ENCODE data around the gene CRYZL1. TPM values are rescaled to one million over a fixed set of nuclear protein-coding genes. Genes with fewer than 3 reads are reported as not detected.
"Not testable (repeated sequence)": the region's sequence is repeated elsewhere in the genome, so short reads cannot be mapped to it uniquely, and the experiment has no call there.

Gene CRYZL1
- total and polyA plus RNA-seq, 4 experiments from 2014 or later, result 34.4 to 64.2 (median 51.3) TPM

GRCh38 chr21:33684068-33684467, 42.5 kb upstream of the CRYZL1 start:
- H3K36me3 Mint-ChIP-seq, result no peaks in the 10 kb centered on the region

GRCh38 chr21:33682992-33683627, 41.6 kb upstream of the CRYZL1 start:
- POLR2A ChIA-PET (ENCODE audit: partially characterized antibody), result no interaction called here

More at GRCh38 chr21:33684068-33684467, 42.5 kb upstream of the CRYZL1 start:
- H3K4me1 Mint-ChIP-seq, result no peaks in the 10 kb centered on the region
- no peaks in the 10 kb centered on the region for H3K36me3 ChIP-seq (ENCODE audit: insufficient read depth, low read length)
- CTCF ChIA-PET (ENCODE audit: partially characterized antibody), result no interaction called here
- no peaks in the 10 kb centered on the region for H3K4me1 ChIP-seq (ENCODE audit: insufficient read depth, low read length)
- intact Hi-C loops (cut with micrococcal nuclease), result no loop called here
- no peaks in the 10 kb centered on the region for H3K9me3 Mint-ChIP-seq
- no peak overlapping the region for H3K4me3 Mint-ChIP-seq
- no peaks in the 10 kb centered on the region for H3K27me3 ChIP-seq (ENCODE audit: insufficient read depth, low read length)
- no peak overlapping the region for H3K27ac Mint-ChIP-seq
- DNase-seq, result no peak
- peaks cover 3 to 21% of the 10 kb centered on the region in 2 donors for H3K27me3 Mint-ChIP-seq
- H3K9me3 ChIP-seq (ENCODE audit: control insufficient read depth in 1 of 2, low read length in 2 of 2), result no peaks in the 10 kb centered on the region
- H3K27ac ChIP-seq (ENCODE audit: low read depth, low read length), result no peak overlapping the region
- POLR2A ChIA-PET (ENCODE audit: partially characterized antibody), result no interaction called here
- no peak overlapping the region for H3K4me3 ChIP-seq (ENCODE audit: low read length in 2 of 2)

DNA sequence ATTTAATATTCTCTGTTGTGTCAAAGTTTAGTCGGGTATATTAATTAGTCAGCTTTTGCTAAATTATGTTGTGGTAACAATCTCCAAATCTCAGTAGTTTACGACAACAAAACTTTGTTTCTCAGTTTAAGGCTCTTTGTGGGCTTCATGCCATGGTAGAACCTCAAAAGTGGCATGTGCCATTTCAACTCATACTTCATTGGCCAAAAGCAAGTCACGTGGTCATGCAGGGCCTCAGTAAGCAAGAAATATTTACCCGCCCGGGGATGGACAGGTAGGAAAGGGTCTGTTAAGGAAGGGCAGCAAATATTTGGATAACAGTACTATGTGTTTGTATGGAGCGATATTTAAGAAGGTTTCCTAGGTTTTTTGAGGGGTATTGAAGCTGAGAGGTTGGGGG, 39.3 kb upstream of the CRYZL1 start:
- intact Hi-C loops (cut with micrococcal nuclease), result no loop called here
- Mint-ChIP-seq H3K27me3 (peaks cover 9 to 14% of the 10 kb centered on the region in 2 donors), H3K9me3 (no peaks in the 10 kb centered on the region), H3K36me3 (no peaks in the 10 kb centered on the region), H3K4me1 (no peaks in the 10 kb centered on the region), H3K4me3 (no peak overlapping the region), H3K27ac (no peak overlapping the region)
- Histone ChIP-seq H3K36me3 (ENCODE audit: insufficient read depth, low read length) (no peaks in the 10 kb centered on the region), H3K27ac (ENCODE audit: low read depth, low read length) (no peak overlapping the region), H3K9me3 (ENCODE audit: control insufficient read depth in 1 of 2, low read length in 2 of 2) (no peaks in the 10 kb centered on the region), H3K4me1 (ENCODE audit: insufficient read depth, low read length) (no peaks in the 10 kb centered on the region), H3K27me3 (ENCODE audit: insufficient read depth, low read length) (no peaks in the 10 kb centered on the region), H3K4me3 (ENCODE audit: low read length in 2 of 2) (no peak overlapping the region)
- CTCF ChIA-PET (ENCODE audit: partially characterized antibody), result no interaction called here
- POLR2A ChIA-PET (ENCODE audit: partially characterized antibody), result no interaction called here
- no peak for DNase-seq

More at GRCh38 chr21:33682992-33683627, 41.6 kb upstream of the CRYZL1 start:
- no peak overlapping the region for H3K4me3 ChIP-seq (ENCODE audit: low read length in 2 of 2)
- H3K36me3 ChIP-seq (ENCODE audit: insufficient read depth, low read length), result no peaks in the 10 kb centered on the region
- Mint-ChIP-seq H3K36me3 (no peaks in the 10 kb centered on the region), H3K27ac (no peak overlapping the region), H3K9me3 (no peaks in the 10 kb centered on the region), H3K27me3 (peaks cover 3 to 20% of the 10 kb centered on the region in 2 donors), H3K4me3 (no peak overlapping the region), H3K4me1 (no peaks in the 10 kb centered on the region)
- H3K27ac ChIP-seq (ENCODE audit: low read depth, low read length), result no peak overlapping the region
- H3K9me3 ChIP-seq (ENCODE audit: control insufficient read depth in 1 of 2, low read length in 2 of 2), result no peaks in the 10 kb centered on the region
- no peaks in the 10 kb centered on the region for H3K27me3 ChIP-seq (ENCODE audit: insufficient read depth, low read length)
- no peaks in the 10 kb centered on the region for H3K4me1 ChIP-seq (ENCODE audit: insufficient read depth, low read length)
- no peak for DNase-seq
- intact Hi-C loops (cut with micrococcal nuclease), result no loop called here
- CTCF ChIA-PET (ENCODE audit: partially characterized antibody), result no interaction called here

GRCh38 chr21:33677450-33677849, 35.9 kb upstream of the CRYZL1 start:
- no peak overlapping the region for H3K27ac Mint-ChIP-seq
- H3K4me3 Mint-ChIP-seq, result no peak overlapping the region
- no peak for DNase-seq
- POLR2A ChIA-PET (ENCODE audit: partially characterized antibody), result no interaction called here
- H3K4me3 ChIP-seq (ENCODE audit: low read length in 2 of 2), result no peak overlapping the region
- no peaks in the 10 kb centered on the region for H3K9me3 Mint-ChIP-seq
- no peaks in the 10 kb centered on the region for H3K4me1 Mint-ChIP-seq
- no peaks in the 10 kb centered on the region for H3K36me3 Mint-ChIP-seq
- no peaks in the 10 kb centered on the region for H3K27me3 ChIP-seq (ENCODE audit: insufficient read depth, low read length)
- H3K9me3 ChIP-seq (ENCODE audit: control insufficient read depth in 1 of 2, low read length in 2 of 2), result no peaks in the 10 kb centered on the region
- no peaks in the 10 kb centered on the region for H3K4me1 ChIP-seq (ENCODE audit: insufficient read depth, low read length)
- CTCF ChIA-PET (ENCODE audit: partially characterized antibody), result no interaction called here
- no peaks in the 10 kb centered on the region for H3K36me3 ChIP-seq (ENCODE audit: insufficient read depth, low read length)
- no peak overlapping the region for H3K27ac ChIP-seq (ENCODE audit: low read depth, low read length)
- intact Hi-C loops (cut with micrococcal nuclease), result no loop called here
- H3K27me3 Mint-ChIP-seq, result peaks cover 4 to 6% of the 10 kb centered on the region in 2 donors

DNA sequence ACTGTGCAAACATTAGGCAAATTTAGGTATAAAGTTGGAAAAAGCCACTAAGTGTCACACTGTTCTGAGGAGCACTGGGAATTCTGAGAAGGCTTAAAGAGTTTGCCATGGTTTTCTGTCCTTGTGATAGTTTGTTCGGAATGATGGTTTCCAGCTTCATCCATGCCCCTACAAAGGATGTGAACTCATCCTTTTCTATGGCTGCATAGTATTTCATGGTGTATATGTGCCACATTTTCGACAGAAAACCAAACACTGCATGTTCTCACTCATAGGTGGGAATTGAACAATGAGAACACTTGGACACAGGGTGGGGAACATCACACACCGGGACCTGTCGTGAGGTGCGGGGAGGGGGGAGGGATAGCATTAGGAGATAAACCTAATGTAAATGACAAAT, 35.1 kb upstream of the CRYZL1 start:
- CTCF ChIA-PET (ENCODE audit: partially characterized antibody); H3K27ac ChIP-seq (ENCODE audit: low read depth, low read length): not testable (repeated sequence)

GRCh38 chr21:33674226-33674625, 32.7 kb upstream of the CRYZL1 start:
- ChIA-PET CTCF (ENCODE audit: partially characterized antibody) (no interaction called here), POLR2A (ENCODE audit: partially characterized antibody) (no interaction called here)
- no peak overlapping the region for H3K4me3 ChIP-seq (ENCODE audit: low read length in 2 of 2)
- H3K27me3 ChIP-seq (ENCODE audit: insufficient read depth, low read length), result no peaks in the 10 kb centered on the region
- no peaks in the 10 kb centered on the region for H3K4me1 ChIP-seq (ENCODE audit: insufficient read depth, low read length)
- H3K9me3 ChIP-seq (ENCODE audit: control insufficient read depth in 1 of 2, low read length in 2 of 2), result no peaks in the 10 kb centered on the region
- intact Hi-C loops (cut with micrococcal nuclease), result no loop called here
- Mint-ChIP-seq H3K27me3 (peaks cover 0 to 7% of the 10 kb centered on the region in 2 donors), H3K27ac (no peak overlapping the region), H3K4me1 (no peaks in the 10 kb centered on the region), H3K9me3 (no peaks in the 10 kb centered on the region), H3K36me3 (no peaks in the 10 kb centered on the region), H3K4me3 (no peak overlapping the region)
- H3K36me3 ChIP-seq (ENCODE audit: insufficient read depth, low read length), result no peaks in the 10 kb centered on the region
- no peak for DNase-seq
- H3K27ac ChIP-seq (ENCODE audit: low read depth, low read length), result no peak overlapping the region

More for the DNA sequence above, 35.1 kb upstream of the CRYZL1 start:
- DNase-seq; H3K9me3 ChIP-seq (ENCODE audit: control insufficient read depth in 1 of 2, low read length in 2 of 2); H3K27ac Mint-ChIP-seq; H3K4me1 Mint-ChIP-seq; H3K4me3 Mint-ChIP-seq; H3K4me3 ChIP-seq (ENCODE audit: low read length in 2 of 2); H3K9me3 Mint-ChIP-seq; H3K4me1 ChIP-seq (ENCODE audit: insufficient read depth, low read length); H3K27me3 Mint-ChIP-seq; intact Hi-C loops (cut with micrococcal nuclease); H3K36me3 ChIP-seq (ENCODE audit: insufficient read depth, low read length); H3K27me3 ChIP-seq (ENCODE audit: insufficient read depth, low read length); H3K36me3 Mint-ChIP-seq; POLR2A ChIA-PET (ENCODE audit: partially characterized antibody): not testable (repeated sequence)

GRCh38 chr21:33673473-33673872, 31.9 kb upstream of the CRYZL1 start:
- ChIA-PET CTCF (ENCODE audit: partially characterized antibody) (no interaction called here), POLR2A (ENCODE audit: partially characterized antibody) (no interaction called here)

More at GRCh38 chr21:33673473-33673872, 31.9 kb upstream of the CRYZL1 start:
- Histone ChIP-seq H3K9me3 (ENCODE audit: control insufficient read depth in 1 of 2, low read length in 2 of 2) (no peaks in the 10 kb centered on the region), H3K36me3 (ENCODE audit: insufficient read depth, low read length) (no peaks in the 10 kb centered on the region), H3K4me3 (ENCODE audit: low read length in 2 of 2) (no peak overlapping the region), H3K4me1 (ENCODE audit: insufficient read depth, low read length) (no peaks in the 10 kb centered on the region), H3K27me3 (ENCODE audit: insufficient read depth, low read length) (no peaks in the 10 kb centered on the region), H3K27ac (ENCODE audit: low read depth, low read length) (no peak overlapping the region)
- H3K27me3 Mint-ChIP-seq, result peaks cover 0 to 7% of the 10 kb centered on the region in 2 donors
- H3K4me3 Mint-ChIP-seq, result no peak overlapping the region
- no peaks in the 10 kb centered on the region for H3K36me3 Mint-ChIP-seq
- H3K4me1 Mint-ChIP-seq, result no peaks in the 10 kb centered on the region
- intact Hi-C loops (cut with micrococcal nuclease), result no loop called here
- H3K27ac Mint-ChIP-seq, result no peak overlapping the region
- no peaks in the 10 kb centered on the region for H3K9me3 Mint-ChIP-seq
- DNase-seq, result no peak
